HFFc6 (cell line): ENCODE data around the gene NLGN1. TPM values are rescaled to one million over a fixed set of nuclear protein-coding genes. Genes with fewer than 3 reads are reported as not detected.

Experiments used
- DNase-seq: peaks from one replicate; pipeline ENCODE4 v3.0.0-alpha.2; 2018
- H3K27ac Mint-ChIP-seq: 2 replicates; pipeline ENCODE4 v1.8.0; 2020; ENCODE audit warnings: mild to moderate bottlenecking, mixed read lengths
- H3K27me3 Mint-ChIP-seq: 2 replicates; pipeline ENCODE4 v1.8.0; 2021; ENCODE audit warnings: mild to moderate bottlenecking, moderate library complexity, mixed read lengths; ENCODE audit not compliant: insufficient read depth
- H3K36me3 Mint-ChIP-seq: 2 replicates; pipeline ENCODE4 v1.8.0; 2021; ENCODE audit warnings: low read depth, mixed read lengths
- H3K4me1 Mint-ChIP-seq: 2 replicates; pipeline ENCODE4 v1.8.0; 2020; ENCODE audit warnings: low read depth, mixed read lengths
- H3K4me3 Mint-ChIP-seq: 2 replicates; pipeline ENCODE4 v1.8.0; 2020; ENCODE audit warnings: mild to moderate bottlenecking, moderate library complexity, mixed read lengths
- H3K9me3 Mint-ChIP-seq: 2 replicates; pipeline ENCODE4 v1.8.0; 2020; ENCODE audit warnings: mild to moderate bottlenecking, mixed read lengths
- CTCF ChIP-seq: fragments of 200-600 bp; sonication (generic); IDR thresholded peaks from 2 replicates; pipeline ENCODE4 v1.5.0; 2021; ENCODE audit warnings: antibody characterized with exemption, mild to moderate bottlenecking
- total RNA-seq, 6 experiments: library from RNA; stranded (reverse); fragmentation: NEBNext Ultra II Directional; extraction: Animal tissue kit (Norgen Biotek cat#: 25700); gene quantifications; 2 replicates in 1 of 6; 3 replicates in 5 of 6; pipeline ENCODE4 v1.2.3, GENCODE V29; 2021

Gene NLGN1
- total RNA-seq, 6 experiments from 2014 or later, result 10.0 to 17.2 (median 15.7) TPM

GRCh38 chr3:173862701-173863100, 465.2 kb downstream of the NLGN1 start:
- DNase-seq, result no peak
- Mint-ChIP-seq H3K9me3 (no peaks in the 10 kb centered on the region), H3K36me3 (no peaks in the 10 kb centered on the region), H3K27me3 (no peaks in the 10 kb centered on the region; the same call in 1 of the 2 replicates), H3K4me1 (peaks cover 16% of the 10 kb centered on the region), H3K4me3 (no peak overlapping the region), H3K27ac (no peak overlapping the region)
- TF ChIP-seq CTCF, result no peak

GRCh38 chr3:173863551-173863950, 466.0 kb downstream of the NLGN1 start:
- H3K36me3 Mint-ChIP-seq, result no peaks in the 10 kb centered on the region
- no peak overlapping the region for H3K27ac Mint-ChIP-seq
- H3K27me3 Mint-ChIP-seq, result no peaks in the 10 kb centered on the region; the same call in 1 of the 2 replicates
- H3K4me3 Mint-ChIP-seq, result no peak overlapping the region
- peaks cover 9% of the 10 kb centered on the region for H3K4me1 Mint-ChIP-seq
- TF ChIP-seq CTCF, result no peak
- no peaks in the 10 kb centered on the region for H3K9me3 Mint-ChIP-seq
- DNase-seq, result no peak

GRCh38 chr3:173865900-173866498, 468.5 kb downstream of the NLGN1 start:
- no peak for TF ChIP-seq CTCF
- Mint-ChIP-seq H3K4me3 (no peak overlapping the region), H3K27me3 (no peaks in the 10 kb centered on the region), H3K27ac (no peak overlapping the region), H3K9me3 (no peaks in the 10 kb centered on the region), H3K36me3 (no peaks in the 10 kb centered on the region), H3K4me1 (peaks cover 14% of the 10 kb centered on the region)
- no peak for DNase-seq

GRCh38 chr3:173869766-173870165, 472.2 kb downstream of the NLGN1 start:
- 0 out of 2 replicates have a peak overlapping the region, but pooled peaks have one; percentile 8 for H3K27ac Mint-ChIP-seq
- peaks cover 25% of the 10 kb centered on the region for H3K4me1 Mint-ChIP-seq
- no peaks in the 10 kb centered on the region for H3K27me3 Mint-ChIP-seq
- H3K4me3 Mint-ChIP-seq, result no peak overlapping the region
- TF ChIP-seq CTCF, result no peak
- H3K9me3 Mint-ChIP-seq, result no peaks in the 10 kb centered on the region
- DNase-seq, result no peak
- H3K36me3 Mint-ChIP-seq, result no peaks in the 10 kb centered on the region

- peaks cover 29% of the 10 kb centered on the region for H3K4me1 Mint-ChIP-seq
- no peaks in the 10 kb centered on the region for H3K27me3 Mint-ChIP-seq
- TF ChIP-seq CTCF, result no peak
- DNase-seq, result no peak
- H3K36me3 Mint-ChIP-seq, result no peaks in the 10 kb centered on the region
- no peak overlapping the region for H3K27ac Mint-ChIP-seq
- H3K4me3 Mint-ChIP-seq, result no peak overlapping the region
- H3K9me3 Mint-ChIP-seq, result no peaks in the 10 kb centered on the region
Measured at GRCh38 chr3:173870976-173871375, 473.4 kb downstream of the NLGN1 start.
